Smooth muscle cell (in vitro differentiated cells): ENCODE results near the gene DUOX2. TPM values are rescaled to one million over a fixed set of nuclear protein-coding genes. Genes with fewer than 3 reads are reported as not detected.

Experiments used
- DNase-seq: peaks from one replicate; lab custom pipeline; 2025; ENCODE audit not compliant: unreplicated experiment; lab: John Stamatoyannopoulos, UW
- H2AFZ ChIP-seq: fragments of 200-600 bp; sonication (generic); 2 replicates; pipeline ENCODE4 v1.6.0; 2016; ENCODE audit warnings: antibody characterized with exemption, low read depth, mild to moderate bottlenecking
- H3F3A ChIP-seq: fragments of 200-600 bp; sonication (generic); 2 replicates; pipeline ENCODE4 v1.6.0; 2017; ENCODE audit warnings: antibody characterized with exemption, low read depth
- H3K27ac ChIP-seq: fragments of 200-600 bp; sonication (generic); 2 replicates; pipeline ENCODE4 v1.5.1; 2016; ENCODE audit warnings: low read depth, mild to moderate bottlenecking
- H3K27me3 ChIP-seq: fragments of 200-600 bp; sonication (generic); 2 replicates; pipeline ENCODE4 v1.6.1; 2016; ENCODE audit warnings: low read depth, mild to moderate bottlenecking
- H3K36me3 ChIP-seq: fragments of 200-600 bp; sonication (generic); 2 replicates; pipeline ENCODE4 v1.5.1; 2016; ENCODE audit warnings: low read depth
- H3K4me1 ChIP-seq: fragments of 200-600 bp; sonication (generic); 2 replicates; pipeline ENCODE4 v1.5.1; 2016; ENCODE audit warnings: low read depth
- H3K4me2 ChIP-seq: fragments of 200-600 bp; sonication (generic); 2 replicates; pipeline ENCODE4 v1.6.0; 2016; ENCODE audit warnings: mild to moderate bottlenecking
- H3K4me3 ChIP-seq: fragments of 200-600 bp; sonication (generic); 2 replicates; pipeline ENCODE4 v1.5.1; 2016; ENCODE audit warnings: mild to moderate bottlenecking
- H3K79me2 ChIP-seq: fragments of 200-600 bp; sonication (generic); 2 replicates; pipeline ENCODE4 v1.6.0; 2016; ENCODE audit warnings: low read depth, mild to moderate bottlenecking
- H3K9ac ChIP-seq: fragments of 200-600 bp; sonication (generic); 2 replicates; pipeline ENCODE4 v1.6.0; 2016; ENCODE audit warnings: low read depth
- H3K9me3 ChIP-seq: fragments of 200-600 bp; sonication (generic); replicated peaks from 2 replicates; pipeline ENCODE4 v1.5.1; 2016; ENCODE audit warnings: low read depth
- H4K20me1 ChIP-seq: fragments of 200-600 bp; sonication (generic); 2 replicates; pipeline ENCODE4 v1.6.0; 2016; ENCODE audit warnings: low read depth
- CTCF ChIP-seq: fragments of 200-600 bp; sonication (generic); IDR thresholded peaks from 2 replicates; pipeline ENCODE4 v1.5.1; 2017; ENCODE audit warnings: borderline replicate concordance, mild to moderate bottlenecking, antibody characterized with exemption; ENCODE audit not compliant: insufficient read depth, poor library complexity, severe bottlenecking
- WGBS: methylation state at CpG from one replicate; pipeline ENCODE4 v1.1.7; 2016; ENCODE audit warnings: low lambda C conversion rate; 5-methylcytosine and 5-hydroxymethylcytosine counted together
- polyA plus RNA-seq: library from polyadenylated mRNA; unstranded; fragments of >200 nt; fragmentation: Nextera tagmentation; extraction: Ambion mirVana; gene quantifications from 2 replicates; pipeline ENCODE4 v1.2.1, GENCODE V29; 2016
- total RNA-seq: library from RNA; depleted of rRNA; stranded (reverse); fragments of >200 nt; gene quantifications from 2 replicates; pipeline ENCODE4 v1.2.3, GENCODE V29; 2014

The DUOX2 gene
- total and polyA plus RNA-seq, 2 experiments from 2014 or later = 0.34 to 1.4 TPM

GRCh38 chr15:45134046-45134445 lies 20.1 kb upstream of the DUOX2 start:
- H3K27me3 ChIP-seq = peaks cover 79% of the 10 kb centered on the region
- no peak overlapping the region for H3K9ac ChIP-seq

DNA sequence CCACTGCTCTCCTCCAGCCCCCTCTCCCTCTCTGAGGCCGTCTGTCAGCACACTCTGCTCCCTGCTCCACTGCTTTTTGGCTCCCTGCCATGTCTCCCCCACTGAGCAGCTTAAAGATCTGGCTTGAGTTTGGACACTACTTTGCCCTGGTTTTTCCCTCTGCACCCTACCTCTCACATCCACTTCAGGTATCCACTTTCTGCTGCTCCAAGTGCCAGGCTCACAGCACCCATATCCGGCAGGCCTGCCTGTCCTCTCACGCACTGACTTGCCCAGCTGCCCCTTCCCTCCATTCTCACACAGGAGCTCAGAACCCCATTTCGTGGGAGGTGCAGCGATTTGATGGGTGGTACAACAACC lies 19.6 kb upstream of the DUOX2 start:
- Histone ChIP-seq H3K4me1 (no peaks in the 10 kb centered on the region), H2AFZ (no peak overlapping the region), H3K27ac (no peak overlapping the region), H3K4me3 (no peak overlapping the region), H3K9me3 (no peaks in the 10 kb centered on the region), H3K27me3 (peaks cover 84% of the 10 kb centered on the region), H4K20me1 (no peaks in the 10 kb centered on the region), H3K36me3 (no peaks in the 10 kb centered on the region), H3F3A (no peaks in the 10 kb centered on the region), H3K4me2 (no peak overlapping the region), H3K79me2 (no peaks in the 10 kb centered on the region), H3K9ac (no peak overlapping the region)
- DNase-seq = no peak
- WGBS = 76% methylated on average over 5 of the region's 5 CpGs
- TF ChIP-seq CTCF = no peak

More at GRCh38 chr15:45134046-45134445, 20.1 kb upstream of the DUOX2 start:
- H3K4me2 ChIP-seq = no peak overlapping the region
- no peak overlapping the region for H2AFZ ChIP-seq
- H3K27ac ChIP-seq = no peak overlapping the region
- H3K4me3 ChIP-seq = no peak overlapping the region
- no peak for DNase-seq
- H4K20me1 ChIP-seq = no peaks in the 10 kb centered on the region
- H3K36me3 ChIP-seq = no peaks in the 10 kb centered on the region
- no peaks in the 10 kb centered on the region for H3K79me2 ChIP-seq
- no peak for TF ChIP-seq CTCF
- WGBS = 95% methylated on average over 7 of the region's 7 CpGs
- no peaks in the 10 kb centered on the region for H3F3A ChIP-seq
- H3K4me1 ChIP-seq = no peaks in the 10 kb centered on the region
- no peaks in the 10 kb centered on the region for H3K9me3 ChIP-seq

DNA sequence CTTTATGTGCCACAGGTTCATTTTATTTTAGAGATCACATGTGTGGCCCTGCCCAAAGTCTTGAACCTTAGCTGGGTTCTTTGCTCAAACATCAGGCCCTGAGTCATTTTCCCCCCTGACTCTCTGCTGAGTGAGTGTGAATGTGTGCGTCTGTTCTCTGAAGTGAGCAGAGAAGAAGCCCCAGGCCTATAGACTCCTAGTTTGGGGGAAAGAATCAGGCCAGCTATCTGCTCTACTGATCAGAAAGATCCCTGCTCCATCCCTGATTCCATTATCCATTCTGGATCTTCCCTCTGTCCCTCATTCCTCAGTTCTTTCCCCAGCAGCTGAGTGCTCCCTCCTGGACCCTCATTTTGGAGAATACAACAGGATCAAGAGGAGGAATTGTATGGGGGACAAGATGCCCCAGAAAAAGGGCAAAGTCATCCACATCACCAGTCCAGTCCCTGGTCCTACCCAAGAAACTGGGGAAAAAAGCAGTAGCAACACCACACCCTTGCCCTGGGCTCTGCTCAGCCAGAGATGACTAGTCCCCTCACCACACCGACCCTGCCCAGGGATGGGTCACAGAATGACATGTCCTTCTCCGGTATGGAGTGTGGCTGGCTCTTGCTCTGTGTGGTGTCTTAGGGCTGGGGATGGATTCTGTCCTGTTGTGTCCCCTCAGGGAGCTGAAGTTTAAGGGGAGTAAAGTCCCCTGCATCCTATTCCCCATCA lies 19.0 kb upstream of the DUOX2 start:
- H3K27me3 ChIP-seq = peaks cover 90% of the 10 kb centered on the region
- H3K4me3 ChIP-seq = no peak overlapping the region
- no peak overlapping the region for H3K4me2 ChIP-seq
- no peak overlapping the region for H3K9ac ChIP-seq
- H3K79me2 ChIP-seq = no peaks in the 10 kb centered on the region
- no peak for TF ChIP-seq CTCF
- H3F3A ChIP-seq = no peaks in the 10 kb centered on the region
- no peaks in the 10 kb centered on the region for H3K4me1 ChIP-seq
- no peaks in the 10 kb centered on the region for H4K20me1 ChIP-seq
- no peak overlapping the region for H2AFZ ChIP-seq
- DNase-seq = no peak
- H3K9me3 ChIP-seq = no peaks in the 10 kb centered on the region
- 73% methylated on average over 3 of the region's 3 CpGs for WGBS
- H3K36me3 ChIP-seq = no peaks in the 10 kb centered on the region
- H3K27ac ChIP-seq = no peak overlapping the region

GRCh38 chr15:45131510-45131909 lies 17.5 kb upstream of the DUOX2 start:
- Histone ChIP-seq H3K4me3 (no peak overlapping the region), H3K9ac (no peak overlapping the region), H3K36me3 (no peaks in the 10 kb centered on the region), H3F3A (no peaks in the 10 kb centered on the region), H4K20me1 (no peaks in the 10 kb centered on the region), H3K27ac (no peak overlapping the region), H3K4me2 (no peak overlapping the region), H3K4me1 (no peaks in the 10 kb centered on the region), H3K27me3 (peaks cover 96% of the 10 kb centered on the region), H3K79me2 (no peaks in the 10 kb centered on the region), H2AFZ (no peak overlapping the region), H3K9me3 (no peaks in the 10 kb centered on the region)
- 88% methylated on average over 3 of the region's 3 CpGs for WGBS
- no peak for TF ChIP-seq CTCF
- DNase-seq = no peak
